Middle frontal gyrus (tissue), 1 donor: ENCODE measurements around the gene CFAP99.

Experiments
- DNase-seq: peaks from one replicate; pipeline ENCODE4 v3.0.0-alpha.2; 2015; ENCODE audit warnings: low spot score; ENCODE audit errors: extremely low spot score

The CFAP99 gene

GRCh38 chr4:2445130-2445529 is 26.4 kb downstream of the CFAP99 start:
- DNase-seq: no peak

GRCh38 chr4:2445571-2445970 is 26.8 kb downstream of the CFAP99 start:
- no peak for DNase-seq

GRCh38 chr4:2446656-2447564 is 28.2 kb downstream of the CFAP99 start:
- DNase-seq: no peak

GRCh38 chr4:2448589-2448988 is 29.8 kb downstream of the CFAP99 start:
- DNase-seq: no peak

GRCh38 chr4:2449051-2449450 is 30.3 kb downstream of the CFAP99 start:
- DNase-seq: no peak

DNA sequence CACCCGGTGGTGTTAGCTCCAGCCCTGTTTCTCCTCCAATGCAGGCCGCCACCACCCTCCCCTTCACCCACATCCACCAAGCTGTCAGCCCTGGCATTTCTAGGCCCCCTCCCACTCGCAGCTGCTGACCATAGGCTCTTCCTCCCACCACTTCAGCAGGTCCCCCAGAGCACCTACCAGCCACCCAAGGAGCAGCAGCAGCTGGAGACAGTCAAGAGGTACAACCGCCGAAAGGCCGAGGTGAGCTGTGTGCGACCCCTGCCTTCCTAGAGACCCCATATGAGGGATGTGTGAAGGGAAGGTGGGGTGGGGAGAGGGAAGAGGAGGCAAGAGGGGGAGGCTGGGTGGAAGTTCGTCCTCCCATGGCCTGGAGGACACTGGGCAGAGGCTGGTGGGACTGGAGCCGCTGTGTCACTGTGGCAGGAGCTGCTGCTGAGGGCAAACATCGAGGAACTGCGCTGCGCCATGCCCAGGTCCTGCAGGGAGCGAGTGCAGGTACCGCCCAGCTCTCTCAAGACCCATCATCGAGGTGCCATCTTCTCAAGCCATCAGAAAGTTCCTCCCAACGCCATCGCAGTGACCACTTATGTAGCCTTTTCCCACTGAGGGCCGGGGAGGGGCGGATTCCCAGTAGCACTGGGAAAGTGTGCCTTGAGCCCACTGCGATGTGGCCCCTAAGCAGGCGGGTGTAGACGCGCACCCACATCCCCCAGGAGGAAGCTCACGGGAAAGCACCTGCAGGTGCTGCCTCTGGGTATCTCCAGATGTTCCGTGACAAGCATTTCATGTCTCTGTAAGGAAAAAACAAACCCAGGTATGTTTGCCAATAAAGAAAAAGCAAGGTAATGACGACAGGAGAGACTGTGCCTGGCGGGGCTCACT is 31.0 kb downstream of the CFAP99 start:
- no peak for DNase-seq

- DNase-seq: no peak
These were observed 31.8 kb downstream of the CFAP99 start for GRCh38 chr4:2450394-2451035.

- DNase-seq: no peak
These were observed 32.3 kb downstream of the CFAP99 start for GRCh38 chr4:2451036-2451520.

GRCh38 chr4:2451821-2452785 is 33.3 kb downstream of the CFAP99 start:
- no peak for DNase-seq

DNA sequence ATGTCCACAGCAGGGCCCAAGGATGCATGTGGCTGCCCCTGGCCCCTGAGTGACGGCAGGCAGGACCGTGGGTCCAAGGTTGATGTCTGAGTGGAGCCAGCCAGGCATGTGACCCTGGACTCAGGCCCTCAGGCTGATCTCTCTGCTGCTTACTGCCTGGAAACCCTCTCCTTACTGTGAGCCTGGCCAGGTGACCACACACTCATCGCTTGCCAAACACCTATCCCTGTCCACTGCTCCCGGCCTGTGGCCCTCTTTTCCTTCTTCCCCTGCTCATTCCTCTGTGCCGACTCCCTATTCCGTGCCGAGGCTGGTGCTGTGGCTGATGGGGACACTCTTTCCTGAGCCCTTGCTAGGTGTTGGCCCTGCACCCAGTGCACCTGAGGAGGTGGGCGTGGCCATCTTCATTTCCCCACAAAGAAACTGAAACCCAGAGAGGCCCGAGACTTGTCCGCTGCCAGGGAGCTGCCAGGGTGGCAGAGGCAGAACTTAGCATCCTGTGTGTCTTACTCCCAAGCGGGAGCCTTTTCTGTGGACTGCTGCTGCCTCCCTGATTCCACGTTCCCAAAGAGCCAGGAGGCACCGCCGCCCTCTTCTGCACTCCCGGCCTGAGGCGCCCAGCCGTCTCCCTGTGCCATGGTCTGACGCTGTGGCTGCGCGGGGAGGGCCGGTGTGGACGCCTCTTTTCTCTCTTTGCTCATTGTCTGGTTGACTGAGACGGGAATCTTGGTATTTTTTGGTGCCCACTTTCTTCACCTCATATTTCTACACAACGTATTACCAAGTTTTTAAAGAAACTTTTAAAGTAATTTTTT is 38.9 kb downstream of the CFAP99 start:
- DNase-seq: no peak

DNA sequence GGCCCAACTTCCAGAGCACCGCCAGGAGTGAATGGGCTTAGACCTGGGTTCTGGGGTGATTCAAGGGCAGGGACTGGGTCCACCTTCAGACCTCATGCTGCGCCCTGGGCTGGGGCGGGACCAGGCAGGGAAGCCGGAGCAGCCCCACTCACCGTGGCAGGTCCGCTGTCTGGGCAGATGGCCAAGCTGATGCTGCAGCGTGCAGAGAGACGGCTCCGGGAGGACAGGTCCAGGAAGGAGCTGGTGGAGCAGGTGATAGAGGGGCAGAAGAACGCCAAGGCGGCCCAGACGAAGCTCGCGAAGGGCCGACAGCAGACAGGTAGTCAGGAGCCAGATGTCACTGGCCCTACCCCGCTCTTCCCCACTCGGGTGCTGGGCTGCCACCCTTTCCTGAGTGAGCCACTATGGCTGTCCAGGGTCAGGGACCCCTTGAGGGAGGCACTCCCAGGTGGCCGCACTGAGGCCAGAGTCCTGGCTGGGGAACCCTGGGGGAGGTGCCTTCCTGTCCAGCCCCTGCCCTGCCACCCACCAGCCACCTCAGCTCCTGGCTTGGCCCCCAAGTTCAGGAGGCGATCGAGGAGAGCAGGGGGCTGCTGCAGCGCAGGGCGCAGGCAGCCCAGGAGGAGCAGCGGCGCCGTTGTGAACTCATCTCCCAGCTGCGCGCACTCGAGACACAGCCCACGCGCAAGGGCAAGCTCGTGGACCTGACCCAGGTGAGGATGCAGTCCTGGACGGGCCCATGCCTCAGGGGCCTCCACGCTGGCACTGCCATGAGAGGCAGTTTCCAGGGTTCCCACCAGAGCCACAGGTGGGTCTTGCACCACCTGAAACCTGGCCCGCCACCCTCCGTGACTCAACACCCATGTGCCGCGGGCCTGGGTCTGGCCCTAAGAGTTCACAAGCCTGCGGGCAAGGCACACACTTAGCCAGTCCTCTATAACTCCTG is 40.1 kb downstream of the CFAP99 start:
- no peak for DNase-seq

DNA sequence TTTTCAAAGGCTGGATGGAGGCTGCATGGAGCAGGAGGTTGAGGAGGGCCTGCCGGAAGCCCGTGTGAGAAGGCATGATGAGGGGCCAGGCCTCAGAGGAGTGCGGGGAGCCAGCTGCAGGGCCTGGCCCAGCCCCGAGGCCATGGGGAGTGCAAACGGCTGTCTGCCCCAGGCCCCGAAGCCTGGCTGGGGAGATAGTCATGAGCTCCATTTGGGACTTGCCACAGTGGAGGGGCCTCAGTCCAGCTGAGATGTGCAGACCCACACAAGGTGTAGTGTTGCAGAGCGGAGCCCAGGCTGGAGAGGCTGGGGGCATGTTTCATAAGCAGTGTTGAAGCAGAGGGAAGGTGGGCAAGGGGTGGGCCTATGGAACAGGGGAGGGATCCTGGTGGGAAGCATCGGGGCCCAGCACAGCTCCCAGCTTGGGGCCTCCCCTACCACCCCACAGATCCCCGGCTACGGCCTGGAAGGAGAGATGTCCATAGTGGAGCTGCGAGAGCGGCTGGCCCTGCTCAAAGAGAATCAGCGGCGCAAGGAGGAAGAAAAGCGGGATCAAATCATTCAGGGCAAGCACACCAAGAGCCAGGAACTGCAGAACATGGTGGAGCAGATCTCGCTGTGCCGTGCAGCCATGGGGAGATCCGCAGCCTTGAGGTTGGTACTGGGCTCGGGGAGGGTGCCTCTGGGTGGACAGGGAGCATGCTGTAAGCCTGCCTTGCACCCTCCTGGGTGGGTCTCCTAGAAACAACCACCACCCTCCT is 41.0 kb downstream of the CFAP99 start:
- no peak for DNase-seq

GRCh38 chr4:2461246-2461960 is 42.6 kb downstream of the CFAP99 start:
- DNase-seq: no peak

GRCh38 chr4:2462218-2462991 is 43.6 kb downstream of the CFAP99 start:
- peak; percentile 54 for DNase-seq

- DNase-seq: no peak
These were observed 44.4 kb downstream of the CFAP99 start for GRCh38 chr4:2462992-2463762.

- no peak for DNase-seq
These were observed 46.3 kb downstream of the CFAP99 start for GRCh38 chr4:2465032-2465431.
